ENCODE results near the gene KCNIP1.

- no peak for TF ChIP-seq POLR2A (IDR thresholded peaks at IDR 0.05)
- TF ChIP-seq, protein P1, sequence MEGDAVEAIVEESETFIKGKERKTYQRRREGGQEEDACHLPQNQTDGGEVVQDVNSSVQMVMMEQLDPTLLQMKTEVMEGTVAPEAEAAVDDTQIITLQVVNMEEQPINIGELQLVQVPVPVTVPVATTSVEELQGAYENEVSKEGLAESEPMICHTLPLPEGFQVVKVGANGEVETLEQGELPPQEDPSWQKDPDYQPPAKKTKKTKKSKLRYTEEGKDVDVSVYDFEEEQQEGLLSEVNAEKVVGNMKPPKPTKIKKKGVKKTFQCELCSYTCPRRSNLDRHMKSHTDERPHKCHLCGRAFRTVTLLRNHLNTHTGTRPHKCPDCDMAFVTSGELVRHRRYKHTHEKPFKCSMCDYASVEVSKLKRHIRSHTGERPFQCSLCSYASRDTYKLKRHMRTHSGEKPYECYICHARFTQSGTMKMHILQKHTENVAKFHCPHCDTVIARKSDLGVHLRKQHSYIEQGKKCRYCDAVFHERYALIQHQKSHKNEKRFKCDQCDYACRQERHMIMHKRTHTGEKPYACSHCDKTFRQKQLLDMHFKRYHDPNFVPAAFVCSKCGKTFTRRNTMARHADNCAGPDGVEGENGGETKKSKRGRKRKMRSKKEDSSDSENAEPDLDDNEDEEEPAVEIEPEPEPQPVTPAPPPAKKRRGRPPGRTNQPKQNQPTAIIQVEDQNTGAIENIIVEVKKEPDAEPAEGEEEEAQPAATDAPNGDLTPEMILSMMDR (IDR thresholded peaks at IDR 0.05) = no peak
- no peak for TF ChIP-seq POLR2AphosphoS5 (IDR thresholded peaks at IDR 0.05)
- no peak for TF ChIP-seq EP300 (IDR thresholded peaks at IDR 0.05; ENCODE audit: low read depth)
These were observed 31.1 kb downstream of the KCNIP1 start for GRCh38 chr5:170534941-170535340.

Data from transverse colon (tissue), 4 donors.